K562 (cell line): ENCODE results near the gene ATP5PD. TPM values are rescaled to one million over a fixed set of nuclear protein-coding genes. Genes with fewer than 3 reads are reported as not detected.
A peak's percentile ranks its signal among the peaks of the same experiment; 100 is the strongest.

Experiments used
- ATAC-seq: fragments of 200-7000 bp; cut with Tn5 transposase; 3 replicates; pipeline ENCODE4 v1.9.1; 2020; ENCODE audit warnings: moderate library complexity
- BruUV-seq: library from RNA; stranded (reverse); fragments of 400-500 nt; replicated peaks from 2 replicates; lab custom pipeline; 2021; lab: Mats Ljungman, UMichigan
- CTCF ChIA-PET: fragments of 300-600 bp; formaldehyde crosslinking; extraction: SDS; loops from one replicate; lab custom pipeline; 2021; ENCODE audit warnings: low intra/inter-chr PET ratio; lab: Yijun Ruan, JAX
- POLR2A ChIA-PET: fragments of 300-600, 350-650 bp; sonication (Branson Sonifier 250); formaldehyde crosslinking; extraction: SDS; loops from one replicate; lab custom pipeline; 2021; ENCODE audit warnings: antibody characterized with exemption, inconsistent platforms; lab: Yijun Ruan, JAX
- DNase-seq, 4 experiments: peaks; one replicate each; pipeline versions ENCODE4 v3.0.0 to v3.0.0-alpha.2; 2011 to 2018; ENCODE audit warnings: low spot score in 3 of 4, mixed read lengths in 3 of 4; ENCODE audit errors: extremely low read depth in 1 of 4
- FAIRE-seq: peaks from 2 replicates; lab custom pipeline; 2011; peaks lifted over from hg19 to GRCh38; lab: Jason Lieb, UNC
- H2AFZ ChIP-seq: 2 replicates; pipeline ENCODE4 v1.6.0; 2011; ENCODE audit warnings: low read depth, low read length, control low read depth, inconsistent platforms
- H3K27ac ChIP-seq: fragments of 200-600 bp; 3 replicates; pipeline ENCODE4 v1.8.0; 2011; ENCODE audit warnings: low read depth, mild to moderate bottlenecking, control low read depth, inconsistent platforms, low read length, moderate library complexity, mixed read lengths; ENCODE audit errors: extremely low read depth
- H3K27me3 ChIP-seq, 2 experiments: fragments of 300-600 bp in 1 of 2; 2 replicates in 1 of 2; 3 replicates in 1 of 2; pipeline versions ENCODE4 v1.6.0 to v1.8.0; 2011; ENCODE audit warnings: inconsistent platforms in 2 of 2, low read length in 2 of 2, mild to moderate bottlenecking in 1 of 2, mixed read lengths in 1 of 2, moderate library complexity in 1 of 2; ENCODE audit not compliant: control insufficient read depth in 2 of 2, insufficient read depth in 2 of 2
- H3K36me3 ChIP-seq: fragments of 300-600 bp; 3 replicates; pipeline ENCODE4 v1.8.0; 2011; ENCODE audit warnings: mild to moderate bottlenecking, low read length, inconsistent platforms; ENCODE audit not compliant: control insufficient read depth, insufficient read depth
- H3K4me1 ChIP-seq, 2 experiments: fragments of 200-600 bp in 1 of 2; replicated peaks in 1 of 2; 2 replicates in 1 of 2; 3 replicates in 1 of 2; pipeline versions ENCODE4 v1.5.1 to v1.8.0; 2011; ENCODE audit warnings: inconsistent platforms in 2 of 2, low read length in 2 of 2, mild to moderate bottlenecking in 1 of 2, mixed read lengths in 1 of 2, moderate library complexity in 1 of 2; ENCODE audit not compliant: control insufficient read depth in 2 of 2, insufficient read depth in 2 of 2
- H3K4me2 ChIP-seq: 2 replicates; pipeline ENCODE4 v1.6.1; 2011; ENCODE audit warnings: low read length, control low read depth, inconsistent platforms, mixed read lengths; ENCODE audit not compliant: insufficient read depth
- H3K4me3 ChIP-seq: fragments of 200-600 bp; sonication (generic), shearing (Covaris generic); 2 replicates; pipeline ENCODE4 v1.5.1; 2016; ENCODE audit warnings: control low read depth, inconsistent platforms
- H3K79me2 ChIP-seq: fragments of 200-600 bp; 3 replicates; pipeline ENCODE4 v1.8.0; 2011; ENCODE audit warnings: low read length, inconsistent platforms; ENCODE audit not compliant: control insufficient read depth, insufficient read depth
- H3K9ac ChIP-seq, 2 experiments: 2 replicates each; pipeline versions ENCODE4 v1.6.0 to v1.6.1; 2011; ENCODE audit warnings: low read depth in 2 of 2, low read length in 2 of 2, control low read depth in 1 of 2, inconsistent platforms in 1 of 2, mild to moderate bottlenecking in 1 of 2, mixed read lengths in 1 of 2; ENCODE audit not compliant: insufficient read depth in 1 of 2
- H3K9me1 ChIP-seq: one replicate; pipeline ENCODE4 v1.6.0; 2011; ENCODE audit warnings: inconsistent platforms, mild to moderate bottlenecking, low read length, moderate library complexity; ENCODE audit not compliant: control insufficient read depth, insufficient read depth
- H3K9me3 ChIP-seq: replicated peaks from 2 replicates; pipeline ENCODE4 v1.5.1; 2011; ENCODE audit warnings: low read depth, low read length, inconsistent platforms; ENCODE audit not compliant: control insufficient read depth, insufficient read depth
- H4K20me1 ChIP-seq: replicated peaks from 2 replicates; pipeline ENCODE4 v1.6.1; 2011; ENCODE audit warnings: low read length, inconsistent platforms, mixed read lengths; ENCODE audit not compliant: control insufficient read depth, insufficient read depth
- HNRNPL ChIP-seq: fragments of 200-400 bp; formaldehyde crosslinking; IDR thresholded peaks from 2 replicates; pipeline ENCODE4 v1.6.1; 2017; ENCODE audit warnings: low read depth, mild to moderate bottlenecking, low read length
- SMAD4 ChIP-seq: fragments of 250-450 bp; sonication (Bioruptor Pico); conservative IDR thresholded peaks from 2 replicates; pipeline ENCODE4 v1.8.0; 2021; ENCODE audit warnings: inconsistent platforms, mild to moderate bottlenecking, moderate library complexity
- WGBS: fragments of 100-300 bp; shearing (Covaris generic); methylation state at CpG from one replicate; pipeline ENCODE4 v1.1.6; 2016; ENCODE audit warnings: low coverage, mixed read lengths; ENCODE audit not compliant: insufficient coverage; ENCODE audit errors: missing lambda C conversion rate; 5-methylcytosine and 5-hydroxymethylcytosine counted together
- in situ Hi-C: fragments of 300-500 bp; cut with MboI; formaldehyde crosslinking; loops from 4 replicates; pipeline ENCODE4 v1.15.0; 2018; ENCODE audit warnings: inconsistent platforms, mixed read lengths
- intact Hi-C: fragments of 100-400 bp; cut with micrococcal nuclease; formaldehyde crosslinking; loops from 2 replicates; pipeline ENCODE4 v1.14.2; 2022
- polyA plus RNA-seq, 8 experiments: library from polyadenylated mRNA; depleted of rRNA in 4 of 8; stranded (reverse) in 5 of 8; unstranded in 3 of 8; fragments of >200 nt; fragmentation: Nextera tagmentation in 2 of 8; fragmentation: Illumina TruSeq in 1 of 8; extraction: Ambion mirVana in 2 of 8; extraction: Trizol in 1 of 8; gene quantifications; 2 replicates each; pipeline versions ENCODE4 v1.2.1 to v1.2.3, GENCODE V29; 2011 to 2014; ENCODE audit warnings: inconsistent platforms in 1 of 8, missing spikeins in 1 of 8
- total RNA-seq, 7 experiments: library from RNA; depleted of rRNA in 6 of 7; stranded (reverse); fragments of >200 nt in 6 of 7; fragmentation: Illumina TruSeq in 2 of 7; extraction: Trizol in 2 of 7; gene quantifications; 2 replicates each; pipeline versions ENCODE4 v1.2.1 to v1.2.3, GENCODE V29; 2011 to 2021; ENCODE audit warnings: low replicate concordance in 1 of 7
- TF ChIP-seq, protein P1 (sequence below): fragments of 250-450 bp; sonication (Bioruptor Pico); IDR thresholded peaks from 2 replicates; pipeline ENCODE4 v1.9.0; 2021; ENCODE audit warnings: mild to moderate bottlenecking, inconsistent platforms
- TF ChIP-seq, protein P2 (sequence below), 2 experiments: fragments of 450-650 bp in 1 of 2; sonication (generic) in 1 of 2; formaldehyde crosslinking in 1 of 2; IDR thresholded peaks; 2 replicates each; pipeline versions ENCODE4 v1.7.1 to v1.9.0; 2016 to 2022; ENCODE audit warnings: inconsistent platforms in 1 of 2, mild to moderate bottlenecking in 1 of 2, missing genetic modification reagents in 1 of 2

ATP5PD gene
- total and polyA plus RNA-seq, 9 of the 15 experiments (the other 6 are each of a cell fraction or from before 2014, with no cell fraction given) = 271 to 828 (median 432) TPM

DNA sequence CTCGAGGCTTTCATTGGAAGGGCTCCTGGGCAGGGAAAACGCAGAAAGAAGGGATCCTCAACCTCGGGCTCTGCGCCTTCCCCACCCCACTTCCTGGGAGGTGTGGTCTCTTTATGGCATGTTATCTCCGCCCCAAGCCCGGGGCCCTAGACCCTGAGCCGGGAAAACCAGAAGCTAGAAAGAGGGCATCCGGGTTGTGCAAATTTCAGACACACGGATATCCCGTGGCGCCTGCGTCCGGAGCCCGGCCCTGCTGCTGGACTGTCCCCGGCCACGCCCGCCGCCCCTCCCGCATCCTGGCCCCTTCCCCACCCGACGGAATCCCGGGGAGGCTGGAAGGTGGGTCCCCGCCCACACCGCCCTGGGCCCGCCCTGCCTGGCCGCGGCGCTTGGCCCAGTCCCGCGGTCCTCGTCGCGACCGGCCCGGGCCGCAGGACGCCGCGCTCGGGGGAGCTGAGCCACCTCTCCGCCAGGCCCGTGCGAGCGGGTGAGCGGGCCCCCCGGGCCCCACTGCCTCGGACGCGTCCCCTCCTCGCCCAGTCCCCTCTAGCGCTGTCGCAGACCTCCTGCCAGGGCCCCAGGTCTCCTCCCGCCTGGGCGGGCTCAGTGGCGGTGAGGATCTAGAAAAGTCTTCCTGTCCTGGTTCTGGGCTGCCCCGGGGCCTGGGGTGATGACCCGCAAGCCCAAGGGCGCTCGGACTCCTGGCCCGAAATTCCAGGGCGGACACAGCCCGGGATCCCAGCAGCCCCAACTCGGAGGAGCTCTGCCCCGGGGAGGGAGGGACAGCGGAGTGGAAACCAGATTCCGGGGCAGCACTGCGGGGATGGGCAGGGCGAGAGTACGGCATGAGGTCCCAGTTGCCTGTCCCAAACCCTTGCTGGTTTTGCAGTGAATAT lies 41.0 kb upstream of the ATP5PD start, which contains the start of gene SLC16A5 (continued):
- TF ChIP-seq, protein P1, sequence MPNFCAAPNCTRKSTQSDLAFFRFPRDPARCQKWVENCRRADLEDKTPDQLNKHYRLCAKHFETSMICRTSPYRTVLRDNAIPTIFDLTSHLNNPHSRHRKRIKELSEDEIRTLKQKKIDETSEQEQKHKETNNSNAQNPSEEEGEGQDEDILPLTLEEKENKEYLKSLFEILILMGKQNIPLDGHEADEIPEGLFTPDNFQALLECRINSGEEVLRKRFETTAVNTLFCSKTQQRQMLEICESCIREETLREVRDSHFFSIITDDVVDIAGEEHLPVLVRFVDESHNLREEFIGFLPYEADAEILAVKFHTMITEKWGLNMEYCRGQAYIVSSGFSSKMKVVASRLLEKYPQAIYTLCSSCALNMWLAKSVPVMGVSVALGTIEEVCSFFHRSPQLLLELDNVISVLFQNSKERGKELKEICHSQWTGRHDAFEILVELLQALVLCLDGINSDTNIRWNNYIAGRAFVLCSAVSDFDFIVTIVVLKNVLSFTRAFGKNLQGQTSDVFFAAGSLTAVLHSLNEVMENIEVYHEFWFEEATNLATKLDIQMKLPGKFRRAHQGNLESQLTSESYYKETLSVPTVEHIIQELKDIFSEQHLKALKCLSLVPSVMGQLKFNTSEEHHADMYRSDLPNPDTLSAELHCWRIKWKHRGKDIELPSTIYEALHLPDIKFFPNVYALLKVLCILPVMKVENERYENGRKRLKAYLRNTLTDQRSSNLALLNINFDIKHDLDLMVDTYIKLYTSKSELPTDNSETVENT = no peak

DNA sequence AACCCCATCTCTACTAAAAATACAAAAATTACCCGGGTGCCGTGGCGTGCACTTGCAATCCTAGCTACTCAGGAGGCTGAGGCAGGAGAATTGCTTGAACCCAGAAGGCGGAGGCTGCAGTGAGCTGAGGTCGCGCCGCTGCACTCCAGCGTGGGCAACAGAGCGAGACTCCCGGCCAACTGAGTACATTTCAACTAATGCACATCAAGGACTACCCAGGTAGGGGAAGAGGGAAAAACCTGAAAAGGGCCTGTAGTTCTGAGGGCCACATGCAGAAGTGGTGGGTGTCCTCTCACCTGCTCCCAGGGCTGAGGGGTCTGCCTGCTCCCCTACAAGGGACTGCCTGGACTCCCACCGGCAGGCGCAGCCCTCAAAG lies 40.4 kb upstream of the ATP5PD start:
- Histone ChIP-seq H3K4me3 (peak overlapping the region; percentile 34), H3K36me3 (no peaks in the 10 kb centered on the region), H3K27ac (peak overlapping the region; percentile 84), H4K20me1 (no peaks in the 10 kb centered on the region), H3K9me1 (peaks cover 5% of the 10 kb centered on the region), H3K4me1 (peaks cover 48 to 53% of the 10 kb centered on the region in 2 experiments), H2AFZ (peak overlapping the region; percentile 91), H3K9me3 (no peaks in the 10 kb centered on the region), H3K9ac (peak overlapping the region; percentile 71 to 88), H3K4me2 (peak overlapping the region; percentile 90), H3K27me3 (no peaks in the 10 kb centered on the region; a peak in 1 of 5 replicates), H3K79me2 (no peaks in the 10 kb centered on the region; the same call in 2 of the 3 replicates)
- ChIA-PET CTCF (interaction anchor here (0.6 kb wide), 1 partner anchor 27 kb away, joined by 3 read pairs; no protein-coding TSS in a partner anchor), POLR2A (interaction anchor here (0.7 to 3.0 kb wide), 6 partner anchors 9 to 27 kb away, joined by 3 to 11 read pairs (median 4); no protein-coding TSS in a partner anchor)
- in situ Hi-C loops (no loop called here), intact Hi-C loops (no loop called here)
- FAIRE-seq (no peak), ATAC-seq (peak; percentile 1; the same call in 1 of the 3 replicates), DNase-seq (no peak)
- BruUV-seq = TSS peak; percentile 81
- WGBS = 46% methylated on average over 10 of the region's 12 CpGs
- TF ChIP-seq HNRNPL (no peak), SMAD4 (0 out of 2 replicates have a peak, but pooled peaks have one; percentile 25)
- TF ChIP-seq, protein P2, sequence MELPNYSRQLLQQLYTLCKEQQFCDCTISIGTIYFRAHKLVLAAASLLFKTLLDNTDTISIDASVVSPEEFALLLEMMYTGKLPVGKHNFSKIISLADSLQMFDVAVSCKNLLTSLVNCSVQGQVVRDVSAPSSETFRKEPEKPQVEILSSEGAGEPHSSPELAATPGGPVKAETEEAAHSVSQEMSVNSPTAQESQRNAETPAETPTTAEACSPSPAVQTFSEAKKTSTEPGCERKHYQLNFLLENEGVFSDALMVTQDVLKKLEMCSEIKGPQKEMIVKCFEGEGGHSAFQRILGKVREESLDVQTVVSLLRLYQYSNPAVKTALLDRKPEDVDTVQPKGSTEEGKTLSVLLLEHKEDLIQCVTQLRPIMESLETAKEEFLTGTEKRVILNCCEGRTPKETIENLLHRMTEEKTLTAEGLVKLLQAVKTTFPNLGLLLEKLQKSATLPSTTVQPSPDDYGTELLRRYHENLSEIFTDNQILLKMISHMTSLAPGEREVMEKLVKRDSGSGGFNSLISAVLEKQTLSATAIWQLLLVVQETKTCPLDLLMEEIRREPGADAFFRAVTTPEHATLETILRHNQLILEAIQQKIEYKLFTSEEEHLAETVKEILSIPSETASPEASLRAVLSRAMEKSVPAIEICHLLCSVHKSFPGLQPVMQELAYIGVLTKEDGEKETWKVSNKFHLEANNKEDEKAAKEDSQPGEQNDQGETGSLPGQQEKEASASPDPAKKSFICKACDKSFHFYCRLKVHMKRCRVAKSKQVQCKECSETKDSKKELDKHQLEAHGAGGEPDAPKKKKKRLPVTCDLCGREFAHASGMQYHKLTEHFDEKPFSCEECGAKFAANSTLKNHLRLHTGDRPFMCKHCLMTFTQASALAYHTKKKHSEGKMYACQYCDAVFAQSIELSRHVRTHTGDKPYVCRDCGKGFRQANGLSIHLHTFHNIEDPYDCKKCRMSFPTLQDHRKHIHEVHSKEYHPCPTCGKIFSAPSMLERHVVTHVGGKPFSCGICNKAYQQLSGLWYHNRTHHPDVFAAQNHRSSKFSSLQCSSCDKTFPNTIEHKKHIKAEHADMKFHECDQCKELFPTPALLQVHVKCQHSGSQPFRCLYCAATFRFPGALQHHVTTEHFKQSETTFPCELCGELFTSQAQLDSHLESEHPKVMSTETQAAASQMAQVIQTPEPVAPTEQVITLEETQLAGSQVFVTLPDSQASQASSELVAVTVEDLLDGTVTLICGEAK (IDR thresholded peaks at IDR 0.05) = peak; percentile 54; the same call in 1 of the 2 replicates
- TF ChIP-seq, protein P2 (CRISPR knock-in tag; IDR thresholded peaks at IDR 0.05) = no peak
